HepG2 (cell line): Measurements from ENCODE around the gene AFF2. TPM values are rescaled to one million over a fixed set of nuclear protein-coding genes. Genes with fewer than 3 reads are reported as not detected.

Source experiments
- ATAC-seq: fragments of 200-7000 bp; cut with Tn5 transposase; 3 replicates; pipeline ENCODE4 v1.9.1; 2020; ENCODE audit warnings: mild to moderate bottlenecking, moderate library complexity
- BruUV-seq: library from RNA; stranded (reverse); fragments of 400-500 nt; replicated peaks from 2 replicates; lab custom pipeline; 2021; lab: Mats Ljungman, UMichigan
- CTCF ChIA-PET: fragments of 300-600 bp; formaldehyde crosslinking; extraction: SDS; loops from one replicate; lab custom pipeline; 2021; ENCODE audit warnings: low total read pairs, inconsistent platforms, low intra/inter-chr PET ratio; lab: Yijun Ruan, JAX
- POLR2A ChIA-PET: fragments of 350-600 bp; sonication (Branson Sonifier 250); formaldehyde crosslinking; loops from one replicate; lab custom pipeline; 2020; ENCODE audit warnings: antibody characterized with exemption, inconsistent platforms; lab: Yijun Ruan, JAX
- DNase-seq: peaks from one replicate; pipeline ENCODE4 v3.0.0-alpha.2; 2015; ENCODE audit warnings: low spot score
- FAIRE-seq: peaks from 3 replicates; lab custom pipeline; 2011; peaks lifted over from hg19 to GRCh38; lab: Jason Lieb, UNC
- H2AFZ ChIP-seq: one replicate; pipeline ENCODE4 v1.6.1; 2011; ENCODE audit warnings: low read length, inconsistent platforms
- H3K27ac ChIP-seq: fragments of 300-600 bp; 3 replicates; pipeline ENCODE4 v1.8.0; 2011; ENCODE audit warnings: mixed run types, mild to moderate bottlenecking, mixed read lengths, low read length, inconsistent platforms; ENCODE audit not compliant: insufficient read depth; ENCODE audit errors: extremely low read length
- H3K27me3 ChIP-seq, 2 experiments: fragments of 200-600 bp in 1 of 2; 2 replicates in 1 of 2; 3 replicates in 1 of 2; pipeline versions ENCODE4 v1.6.0 to v1.8.0; 2011; ENCODE audit warnings: low read length in 2 of 2, mild to moderate bottlenecking in 2 of 2, moderate library complexity in 2 of 2, inconsistent platforms in 1 of 2; ENCODE audit not compliant: insufficient read depth in 2 of 2, control insufficient read depth in 1 of 2
- H3K36me3 ChIP-seq, 2 experiments: fragments of 200-600 bp in 1 of 2; replicated peaks in 1 of 2; 2 replicates in 1 of 2; 3 replicates in 1 of 2; pipeline versions ENCODE4 v1.5.1 to v1.8.0; 2011; ENCODE audit warnings: low read length in 2 of 2, inconsistent platforms in 1 of 2; ENCODE audit not compliant: insufficient read depth in 2 of 2, control insufficient read depth in 1 of 2
- H3K4me1 ChIP-seq: 2 replicates; pipeline ENCODE4 v1.5.1; 2012; ENCODE audit warnings: low read length, inconsistent platforms; ENCODE audit not compliant: insufficient read depth
- H3K4me2 ChIP-seq: 2 replicates; pipeline ENCODE4 v1.6.0; 2011; ENCODE audit warnings: low read depth, low read length, inconsistent platforms
- H3K4me3 ChIP-seq, 3 experiments: fragments of 200-600 bp in 1 of 3; sonication (generic), shearing (Covaris generic) in 1 of 3; replicated peaks in 1 of 3; 2 replicates each; pipeline ENCODE4 v1.5.1; 2011 to 2016; ENCODE audit warnings: low read length in 3 of 3, inconsistent platforms in 2 of 3, low read depth in 2 of 3, mild to moderate bottlenecking in 2 of 3, control low read depth in 1 of 3, mixed read lengths in 1 of 3; ENCODE audit not compliant: insufficient read depth in 1 of 3
- H3K79me2 ChIP-seq: one replicate; pipeline ENCODE4 v1.6.1; 2011; ENCODE audit warnings: low read length, inconsistent platforms; ENCODE audit not compliant: insufficient read depth
- H3K9ac ChIP-seq: 2 replicates; pipeline ENCODE4 v1.6.0; 2011; ENCODE audit warnings: mild to moderate bottlenecking, low read depth, low read length, inconsistent platforms; ENCODE audit not compliant: insufficient read depth
- H3K9me3 ChIP-seq: 2 replicates; pipeline ENCODE4 v1.5.1; 2012; ENCODE audit warnings: mild to moderate bottlenecking, low read length
- H4K20me1 ChIP-seq: 2 replicates; pipeline ENCODE4 v1.6.0; 2011; ENCODE audit warnings: inconsistent platforms, mild to moderate bottlenecking, low read length, moderate library complexity; ENCODE audit not compliant: insufficient read depth
- LRRFIP1 ChIP-seq: sonication (generic); formaldehyde crosslinking; conservative IDR thresholded peaks from 2 replicates; pipeline ENCODE4 v1.4.0; 2020; ENCODE audit warnings: missing genetic modification reagents
- YY1 ChIP-seq: IDR thresholded peaks from 2 replicates; pipeline ENCODE4 v1.6.1; 2011; ENCODE audit warnings: low read length, low read depth, moderate library complexity, mild to moderate bottlenecking; ENCODE audit not compliant: insufficient read depth, insufficient replicate concordance
- ZNF292 ChIP-seq: sonication (generic); formaldehyde crosslinking; IDR thresholded peaks from 2 replicates; pipeline ENCODE4 v1.8.1; 2022; ENCODE audit warnings: mild to moderate bottlenecking, low read depth, missing genetic modification reagents, borderline replicate concordance
- ZNF496 ChIP-seq: sonication (generic); formaldehyde crosslinking; IDR thresholded peaks from 2 replicates; pipeline ENCODE4 v1.8.1; 2023; ENCODE audit warnings: mild to moderate bottlenecking, moderate library complexity, missing genetic modification reagents; ENCODE audit not compliant: insufficient replicate concordance
- ZNF782 ChIP-seq: sonication (generic); formaldehyde crosslinking; IDR thresholded peaks from 2 replicates; pipeline ENCODE4 v1.4.0; 2020; ENCODE audit warnings: missing genetic modification reagents, mild to moderate bottlenecking, borderline replicate concordance
- WGBS: methylation state at CpG from one replicate; pipeline ENCODE4 v1.1.6; 2017; ENCODE audit warnings: low lambda C conversion rate; 5-methylcytosine and 5-hydroxymethylcytosine counted together
- in situ Hi-C: cut with HindIII; loops from 2 replicates; pipeline ENCODE4 v1.10.0; 2017; ENCODE audit warnings: low pct_unique_long_range_greater_than_20kb; ENCODE audit not compliant: extremely low pct_ligation_motif_present
- intact Hi-C: fragments of 100-400 bp; cut with micrococcal nuclease; formaldehyde crosslinking; loops from one replicate; pipeline ENCODE4 v1.10.0; 2022; ENCODE audit not compliant: unreplicated experiment
- polyA plus RNA-seq, 8 experiments: library from polyadenylated mRNA; depleted of rRNA in 3 of 8; stranded (reverse) in 7 of 8; unstranded in 1 of 8; fragments of >200 nt; fragmentation: Illumina TruSeq in 4 of 8; extraction: Trizol in 4 of 8; gene quantifications; 2 replicates each; pipeline versions ENCODE4 v1.2.1 to v1.2.3, GENCODE V29; 2011 to 2016; ENCODE audit warnings: low read depth in 4 of 8, missing spikeins in 1 of 8, mixed read lengths in 1 of 8; ENCODE audit not compliant: insufficient read depth in 1 of 8
- total RNA-seq, 5 experiments: library from RNA; depleted of rRNA; stranded (reverse); fragments of >200 nt; fragmentation: Illumina TruSeq; extraction: Trizol; gene quantifications; 2 replicates each; pipeline ENCODE4 v1.2.3, GENCODE V29; 2016; ENCODE audit warnings: low read depth in 1 of 5
- TF ChIP-seq, protein P1 (sequence below): sonication (generic); formaldehyde crosslinking; IDR thresholded peaks from 2 replicates; pipeline ENCODE4 v1.4.0; 2020; ENCODE audit warnings: missing genetic modification reagents

Gene AFF2
- total and polyA plus RNA-seq, 2 of the 13 experiments (the other 11 are each of a cell fraction or from before 2014, with no cell fraction given) = not detected

DNA sequence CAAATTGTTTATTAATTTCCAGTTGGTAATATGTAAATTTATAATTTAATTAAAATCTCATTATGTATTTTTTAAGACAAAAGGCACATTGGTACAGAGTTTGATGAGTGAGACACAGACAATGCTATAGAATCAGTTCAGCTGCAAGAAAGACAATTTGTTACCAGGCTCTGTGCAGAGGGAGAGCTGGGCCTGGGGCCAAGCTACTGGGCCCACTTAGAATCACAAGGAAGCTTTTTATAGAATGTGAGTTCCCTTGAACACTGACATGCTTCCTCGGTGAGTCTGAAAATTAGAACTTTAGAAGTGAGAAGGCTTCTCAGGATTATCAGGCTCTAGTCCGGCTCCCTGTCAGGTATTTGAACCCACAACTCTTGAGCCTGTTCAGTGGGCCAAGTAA is 129.0 kb downstream of the AFF2 start (continued):
- no peak for TF ChIP-seq ZNF496

- intact Hi-C loops = no loop called here
Measured at GRCh38 chrX:148632444-148632843, 132.0 kb downstream of the AFF2 start.

More at GRCh38 chrX:148632444-148632843, 132.0 kb downstream of the AFF2 start:
- no peaks in the 10 kb centered on the region for H3K9me3 ChIP-seq
- H3K36me3 ChIP-seq = no peaks in the 10 kb centered on the region
- BruUV-seq = no TSS peak
- no peak overlapping the region for H3K4me2 ChIP-seq
- H4K20me1 ChIP-seq = no peaks in the 10 kb centered on the region
- no peak overlapping the region for H2AFZ ChIP-seq
- no peak overlapping the region for H3K9ac ChIP-seq
- 20% methylated on average over 2 of the region's 2 CpGs for WGBS
- no peak for ATAC-seq
- no peaks in the 10 kb centered on the region for H3K4me1 ChIP-seq
- ChIA-PET CTCF (no interaction called here), POLR2A (no interaction called here)
- no peak overlapping the region for H3K27ac ChIP-seq
- no peaks in the 10 kb centered on the region for H3K79me2 ChIP-seq
- DNase-seq = no peak
- TF ChIP-seq YY1 (no peak), ZNF782 (no peak), LRRFIP1 (CRISPR knock-in tag) (no peak), ZNF292 (CRISPR knock-in tag) (no peak)
- TF ChIP-seq, protein P1, sequence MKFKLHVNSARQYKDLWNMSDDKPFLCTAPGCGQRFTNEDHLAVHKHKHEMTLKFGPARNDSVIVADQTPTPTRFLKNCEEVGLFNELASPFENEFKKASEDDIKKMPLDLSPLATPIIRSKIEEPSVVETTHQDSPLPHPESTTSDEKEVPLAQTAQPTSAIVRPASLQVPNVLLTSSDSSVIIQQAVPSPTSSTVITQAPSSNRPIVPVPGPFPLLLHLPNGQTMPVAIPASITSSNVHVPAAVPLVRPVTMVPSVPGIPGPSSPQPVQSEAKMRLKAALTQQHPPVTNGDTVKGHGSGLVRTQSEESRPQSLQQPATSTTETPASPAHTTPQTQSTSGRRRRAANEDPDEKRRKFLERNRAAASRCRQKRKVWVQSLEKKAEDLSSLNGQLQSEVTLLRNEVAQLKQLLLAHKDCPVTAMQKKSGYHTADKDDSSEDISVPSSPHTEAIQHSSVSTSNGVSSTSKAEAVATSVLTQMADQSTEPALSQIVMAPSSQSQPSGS = no peak
- FAIRE-seq = no peak
- H3K27me3 ChIP-seq = no peaks in the 10 kb centered on the region
- in situ Hi-C loops = no loop called here
- H3K4me3 ChIP-seq = no peak overlapping the region
